Liver (tissue), 9 donors: ENCODE measurements around the gene TMEM269. TPM values are rescaled to one million over a fixed set of nuclear protein-coding genes. Genes with fewer than 3 reads are reported as not detected.

Source experiments
- DNase-seq: peaks from one replicate; pipeline ENCODE4 v3.0.0-alpha.2; 2017; ENCODE audit warnings: low spot score
- H3K27ac ChIP-seq, 2 donors: one replicate each; pipeline ENCODE4 v1.7.0; 2013; ENCODE audit warnings: inconsistent platforms in 2 of 2, low read length in 2 of 2, control low read depth in 1 of 2, low read depth in 1 of 2, mild to moderate bottlenecking in 1 of 2
- H3K27me3 ChIP-seq, 4 donors: one replicate each; pipeline versions ENCODE4 v1.6.1 to v1.7.0; 2013; ENCODE audit warnings: low read length in 3 of 4, inconsistent platforms in 1 of 4, mild to moderate bottlenecking in 1 of 4, moderate library complexity in 1 of 4; ENCODE audit not compliant: control insufficient read depth in 4 of 4, insufficient read depth in 4 of 4
- H3K36me3 ChIP-seq, 4 donors: one replicate each; pipeline versions ENCODE4 v1.6.1 to v1.7.0; 2013; ENCODE audit warnings: low read length in 3 of 4, mild to moderate bottlenecking in 3 of 4, low read depth in 1 of 4, moderate library complexity in 1 of 4; ENCODE audit not compliant: control insufficient read depth in 4 of 4, insufficient read depth in 3 of 4
- H3K4me1 ChIP-seq, 4 donors: one replicate each; pipeline versions ENCODE4 v1.6.1 to v1.7.0; 2013; ENCODE audit warnings: low read length in 3 of 4, mild to moderate bottlenecking in 3 of 4, moderate library complexity in 1 of 4; ENCODE audit not compliant: control insufficient read depth in 4 of 4, insufficient read depth in 4 of 4
- H3K4me3 ChIP-seq, 3 donors: one replicate each; pipeline versions ENCODE4 v1.6.1 to v1.7.0; 2013; ENCODE audit warnings: low read length in 3 of 3, control low read depth in 1 of 3, low read depth in 1 of 3, mild to moderate bottlenecking in 1 of 3
- H3K9ac ChIP-seq, 2 donors: one replicate each; pipeline ENCODE4 v1.7.0; 2013; ENCODE audit warnings: low read length in 2 of 2, mild to moderate bottlenecking in 2 of 2, moderate library complexity in 2 of 2, control low read depth in 1 of 2, low read depth in 1 of 2
- H3K9me3 ChIP-seq, 4 donors: one replicate each; pipeline versions ENCODE4 v1.6.1 to v1.7.0; 2013; ENCODE audit warnings: low read length in 3 of 4; ENCODE audit not compliant: control insufficient read depth in 4 of 4
- ATF3 ChIP-seq: IDR thresholded peaks from 2 replicates; pipeline ENCODE4 v1.6.1; 2016; ENCODE audit warnings: antibody characterized with exemption
- REST ChIP-seq: IDR thresholded peaks from 2 replicates; pipeline ENCODE4 v1.6.1; 2016; ENCODE audit warnings: antibody characterized with exemption, mild to moderate bottlenecking
- RXRA ChIP-seq, 2 donors: IDR thresholded peaks; 2 replicates each; pipeline ENCODE4 v1.6.1; 2017 to 2018; ENCODE audit warnings: antibody characterized with exemption in 2 of 2, mild to moderate bottlenecking in 1 of 2
- YY1 ChIP-seq: IDR thresholded peaks from 2 replicates; pipeline ENCODE4 v1.6.1; 2016; ENCODE audit warnings: antibody characterized with exemption, mild to moderate bottlenecking
- WGBS: extraction: QIAGEN DNeasy Blood & Tissue Kit; methylation state at CpG from one replicate; pipeline ENCODE4 v1.1.7; 2013; 5-methylcytosine and 5-hydroxymethylcytosine counted together
- polyA plus RNA-seq, 2 donors: library from polyadenylated mRNA; stranded (reverse) in 1 of 2; unstranded in 1 of 2; fragments of 200-250 nt in 1 of 2; fragments of >200 nt in 1 of 2; fragmentation: Nextera tagmentation in 1 of 2; extraction: Ambion mirVana in 1 of 2; gene quantifications; one replicate each; pipeline versions ENCODE4 v1.2.1 to v1.2.3, GENCODE V29; 2013 to 2015
- total RNA-seq, 2 donors: library from RNA; depleted of rRNA; stranded (reverse); fragments of >200 nt; gene quantifications; one replicate each; pipeline ENCODE4 v1.2.3, GENCODE V29; 2014
- donor health status: healthy.
- donor health status: healthy.
- donor health status: healthy.
- donor health status: healthy.
- donor health status: healthy.

TMEM269 gene
- total and polyA plus RNA-seq, 4 donors = 0.05 to 0.08 TPM; not detected in 2

GRCh38 chr1:42849944-42850343 lies 65.2 kb downstream of the TMEM269 start:
- H3K4me1 ChIP-seq = peaks cover 0 to 20% (median 17%) of the 10 kb centered on the region in 4 donors
- no peak for DNase-seq
- no peak overlapping the region for H3K27ac ChIP-seq
- no peak overlapping the region for H3K4me3 ChIP-seq
- no peak overlapping the region for H3K9ac ChIP-seq
- H3K36me3 ChIP-seq = peaks cover 3 to 18% (median 17%) of the 10 kb centered on the region in 4 donors
- TF ChIP-seq ATF3 = no peak
- no peak for TF ChIP-seq RXRA (IDR thresholded peaks at IDR 0.05)
- no peak for TF ChIP-seq REST
- no peak for TF ChIP-seq YY1
- peaks cover 0 to 3% (median 0%) of the 10 kb centered on the region in 4 donors for H3K9me3 ChIP-seq
- 97% methylated on average over 5 of the region's 5 CpGs for WGBS
- H3K27me3 ChIP-seq = no peaks in the 10 kb centered on the region

Other genes starting within 250 kb of the TMEM269 start
- 10 to 100 TPM in 1 of 2 donors, 1 to 10 TPM in 1; 7.9 to 14.9 TPM for gene PPIH, start 126.6 kb upstream of the TMEM269 start, total RNA-seq
- 10 to 100 TPM; 11.1 to 16.3 TPM for gene PPIH, start 126.6 kb upstream of the TMEM269 start, polyA plus RNA-seq
- gene YBX1, start 102.6 kb upstream of the TMEM269 start, total RNA-seq = 100 to 1,000 TPM; 164 to 530 TPM
- 100 to 1,000 TPM; 107 to 244 TPM for gene YBX1, start 102.6 kb upstream of the TMEM269 start, polyA plus RNA-seq
- 1 to 10 TPM in 1 of 2 donors, not detected in 1; 5.1 TPM for gene CLDN19, start 44.8 kb upstream of the TMEM269 start, total RNA-seq
- gene CLDN19, start 44.8 kb upstream of the TMEM269 start, polyA plus RNA-seq = under 1 TPM in 1 of 2 donors, not detected in 1; 0.14 TPM
- gene P3H1, start 18.0 kb upstream of the TMEM269 start, total RNA-seq = 10 to 100 TPM; 24.5 to 28.0 TPM
- 10 to 100 TPM; 14.9 to 20.9 TPM for gene P3H1, start 18.0 kb upstream of the TMEM269 start, polyA plus RNA-seq
- gene C1orf50, start 17.7 kb upstream of the TMEM269 start, total RNA-seq = 1 to 10 TPM; 2.6 to 4.4 TPM
- gene C1orf50, start 17.7 kb upstream of the TMEM269 start, polyA plus RNA-seq = 1 to 10 TPM; 2.7 to 5.8 TPM
- 10 to 100 TPM; 10.8 to 96.9 TPM for gene ERMAP, start 32.1 kb downstream of the TMEM269 start, total RNA-seq
- 1 to 10 TPM; 3.9 to 7.2 TPM for gene ERMAP, start 32.1 kb downstream of the TMEM269 start, polyA plus RNA-seq
- gene SVBP, start 32.4 kb downstream of the TMEM269 start, total RNA-seq = 10 to 100 TPM in 1 of 2 donors, 1 to 10 TPM in 1; 3.4 to 21.4 TPM
- 10 to 100 TPM in 1 of 2 donors, 1 to 10 TPM in 1; 8.5 to 21.8 TPM for gene SVBP, start 32.4 kb downstream of the TMEM269 start, polyA plus RNA-seq
- gene ZNF691, start 61.6 kb downstream of the TMEM269 start, total RNA-seq = 1 to 10 TPM; 2.7 to 8.9 TPM
- gene ZNF691, start 61.6 kb downstream of the TMEM269 start, polyA plus RNA-seq = 1 to 10 TPM; 5.1 to 5.9 TPM
- 100 to 1,000 TPM in 1 of 2 donors, 1 to 10 TPM in 1; 3.4 to 675 TPM for gene SLC2A1, start 173.9 kb downstream of the TMEM269 start, total RNA-seq
- gene SLC2A1, start 173.9 kb downstream of the TMEM269 start, polyA plus RNA-seq = 1 to 10 TPM; 1.1 to 2.5 TPM